ENCODE measurements around the gene PLGLB1. TPM values are rescaled to one million over a fixed set of nuclear protein-coding genes. Genes with fewer than 3 reads are reported as not detected.
"Not testable (repeated sequence)": the region's sequence is repeated elsewhere in the genome, so short reads cannot be mapped to it uniquely, and the experiment has no call there.

PLGLB1 gene
- total RNA-seq, 1 donor from 2014 or later: 2.4 TPM

DNA sequence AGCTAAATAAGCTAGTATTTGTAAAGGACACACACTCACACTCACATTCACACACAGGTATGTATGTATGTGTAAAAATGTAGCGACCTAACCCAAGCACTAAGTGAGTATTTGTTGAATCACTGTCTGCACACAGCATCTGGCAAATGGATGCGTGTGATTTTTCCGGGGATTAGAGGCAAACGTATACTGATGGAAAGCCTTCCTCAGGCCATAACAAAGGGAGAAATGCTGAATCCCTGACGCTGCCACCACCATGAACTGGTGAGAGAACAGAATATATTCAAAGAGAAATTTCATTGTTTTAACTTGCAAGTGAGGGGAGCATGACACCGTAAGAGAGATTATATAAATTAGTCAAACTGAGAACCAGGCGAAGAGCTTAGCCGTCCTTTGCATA, 601 bp downstream of the PLGLB1 start:
- H3K27me3 ChIP-seq (ENCODE audit: low read depth); H3K27ac ChIP-seq (replicated peaks); intact Hi-C loops (cut with micrococcal nuclease); H3K36me3 ChIP-seq; DNase-seq; H3K9me3 ChIP-seq (replicated peaks); H3K4me1 ChIP-seq; H3K4me3 ChIP-seq: not testable (repeated sequence)

DNA sequence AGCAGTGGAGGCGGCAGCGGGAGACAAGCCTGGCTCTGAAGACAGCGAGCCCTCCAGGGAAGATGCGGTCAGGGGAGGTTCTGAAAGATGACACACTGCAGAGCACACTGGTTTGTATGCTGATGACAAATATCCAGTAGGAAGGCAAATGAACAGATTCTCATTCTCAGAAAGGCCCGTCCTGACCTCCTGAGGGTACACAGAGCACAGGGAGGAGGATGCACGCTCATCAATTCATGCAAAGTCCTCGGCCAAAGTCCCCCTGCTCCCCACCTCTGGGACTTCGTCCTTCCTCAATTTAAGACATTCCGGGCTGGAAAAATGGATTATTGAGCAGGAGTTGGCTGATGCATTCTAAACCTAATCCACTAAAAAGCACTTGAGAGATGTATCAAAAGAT, 2.6 kb downstream of the PLGLB1 start:
- H3K4me1 ChIP-seq; DNase-seq; intact Hi-C loops (cut with micrococcal nuclease); H3K4me3 ChIP-seq; H3K27me3 ChIP-seq (ENCODE audit: low read depth); H3K9me3 ChIP-seq (replicated peaks); H3K36me3 ChIP-seq; H3K27ac ChIP-seq (replicated peaks): not testable (repeated sequence)

DNA sequence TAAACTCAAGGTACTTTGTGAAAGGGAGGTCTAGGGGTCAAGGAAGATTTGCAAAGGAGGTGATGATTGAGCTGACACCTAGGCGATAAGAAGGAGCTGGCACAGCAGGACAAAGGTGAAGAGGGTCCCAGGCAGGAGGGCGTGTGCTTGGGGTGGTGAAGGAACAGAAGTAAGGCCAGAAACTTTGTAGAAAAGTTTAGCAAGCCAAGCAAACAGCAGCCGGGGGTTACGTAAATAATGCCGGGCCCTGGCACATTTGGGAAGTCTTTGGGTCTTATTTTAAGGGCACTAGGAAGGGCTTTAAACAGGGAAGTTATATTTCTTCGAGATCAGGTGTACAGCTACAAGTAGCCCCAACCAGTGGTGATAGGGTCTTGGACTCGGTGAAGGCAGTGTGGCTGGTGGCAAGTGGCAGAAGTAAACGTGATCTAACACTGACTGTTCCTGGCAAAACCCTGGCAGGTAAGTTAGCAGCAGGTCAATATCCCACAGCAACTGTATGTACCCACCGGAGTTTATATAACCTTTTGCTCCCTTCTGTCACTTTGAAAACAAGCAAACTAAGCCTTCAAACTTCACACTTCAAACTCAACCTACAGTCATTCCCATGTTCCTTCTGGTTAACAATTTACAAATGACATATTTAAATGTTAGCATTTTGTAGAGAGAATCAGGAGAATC, 7.0 kb downstream of the PLGLB1 start:
- DNase-seq; H3K27me3 ChIP-seq (ENCODE audit: low read depth); H3K27ac ChIP-seq (replicated peaks); H3K4me3 ChIP-seq; H3K36me3 ChIP-seq; H3K4me1 ChIP-seq; H3K9me3 ChIP-seq (replicated peaks); intact Hi-C loops (cut with micrococcal nuclease): not testable (repeated sequence)

DNA sequence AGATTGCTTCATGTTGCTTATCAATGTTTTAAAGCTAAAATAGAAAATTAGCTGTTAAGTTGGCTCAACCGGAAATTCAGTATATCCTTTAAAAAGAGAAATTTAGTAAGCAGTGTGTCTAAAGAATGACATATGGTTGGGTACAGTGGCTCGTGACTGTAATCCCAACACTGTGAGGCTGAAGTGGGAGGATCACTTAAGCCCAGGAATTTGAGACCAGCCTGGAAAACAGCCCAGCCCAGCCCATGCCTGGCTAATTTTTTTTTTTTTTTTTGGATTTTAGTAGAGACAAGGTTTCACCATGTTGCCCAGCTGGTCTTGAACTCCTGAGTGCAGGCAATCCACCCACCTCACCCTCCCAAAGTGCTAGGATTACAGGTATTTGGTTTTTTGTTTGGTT, 17.2 kb downstream of the PLGLB1 start:
- H3K4me3 ChIP-seq; H3K4me1 ChIP-seq; DNase-seq; H3K9me3 ChIP-seq (replicated peaks); intact Hi-C loops (cut with micrococcal nuclease); H3K36me3 ChIP-seq; H3K27ac ChIP-seq (replicated peaks); H3K27me3 ChIP-seq (ENCODE audit: low read depth): not testable (repeated sequence)

Other genes with a start within 250 kb of the PLGLB1 start
- 0.63 TPM for gene CD8A, start 230.9 kb downstream of the PLGLB1 start, total RNA-seq
- gene CD8B, start 160.0 kb downstream of the PLGLB1 start, total RNA-seq: 0.22 TPM
- gene RGPD1, start 79.7 kb downstream of the PLGLB1 start, total RNA-seq: 0.96 TPM

Measured in left ventricle myocardium inferior (tissue), 1 donor.